IPS DF 6.9 (cell line): ENCODE measurements around the gene SPEF1.

Source experiments
- DNase-seq: peaks from one replicate; pipeline ENCODE4 v3.0.0-alpha.2; 2013; ENCODE audit warnings: low read depth, low spot score
- H3K27ac ChIP-seq: one replicate; pipeline ENCODE4 v1.5.1; 2013; ENCODE audit warnings: low read length, control low read depth
- H3K27me3 ChIP-seq: 2 replicates; pipeline ENCODE4 v1.6.1; 2013; ENCODE audit warnings: mild to moderate bottlenecking, low read length; ENCODE audit not compliant: control insufficient read depth, insufficient read depth
- H3K36me3 ChIP-seq: 2 replicates; pipeline ENCODE4 v1.6.1; 2013; ENCODE audit warnings: low read length; ENCODE audit not compliant: control insufficient read depth, insufficient read depth
- H3K4me1 ChIP-seq: 2 replicates; pipeline ENCODE4 v1.6.1; 2013; ENCODE audit warnings: low read length; ENCODE audit not compliant: control insufficient read depth, insufficient read depth
- H3K4me3 ChIP-seq: 2 replicates; pipeline ENCODE4 v1.5.1; 2013; ENCODE audit warnings: mild to moderate bottlenecking, low read length
- H3K9me3 ChIP-seq: 2 replicates; pipeline ENCODE4 v1.6.1; 2013; ENCODE audit warnings: low read length, inconsistent platforms; ENCODE audit not compliant: control insufficient read depth, insufficient read depth
- whole genome bisulfite sequencing: extraction: QIAGEN DNeasy Blood & Tissue Kit; methylation state at CpG from one replicate; pipeline ENCODE4 v1.1.7; 2013; ENCODE audit warnings: mixed read lengths, missing lambda C conversion rate; ENCODE audit not compliant: insufficient read length, insufficient coverage; 5-methylcytosine and 5-hydroxymethylcytosine counted together

Gene SPEF1

GRCh38 chr20:3786665-3787323, 5.5 kb upstream of the SPEF1 start, which contains the start of gene CENPB:
Gene CENPB, minus strand, starts transcription at chr20:3786740. Its CDS starts 257 bp downstream, at chr20:3786483.
- H3K4me3 ChIP-seq = peak within 1 kb of the TSS; percentile 50; the same call in 1 of the 2 replicates
- peaks cover 4% of the 10 kb centered on the region for H3K4me1 ChIP-seq
- no peaks in the 10 kb centered on the region for H3K9me3 ChIP-seq
- no CpG with 5 or more reads among the region's 70 CpGs for WGBS
- 0 out of 2 replicates have a peak, but pooled peaks cover 3% of the 10 kb centered on the region for H3K36me3 ChIP-seq
- no peak for DNase-seq
- no peak within 1 kb of the TSS for H3K27ac ChIP-seq
- no peaks in the 10 kb centered on the region; the same call in 1 of the 2 replicates for H3K27me3 ChIP-seq

GRCh38 chr20:3786126-3786484, 4.9 kb upstream of the SPEF1 start:
- no peaks in the 10 kb centered on the region for H3K9me3 ChIP-seq
- H3K27ac ChIP-seq = no peak overlapping the region
- DNase-seq = no peak
- no CpG with 5 or more reads among the region's 35 CpGs for WGBS
- no peaks in the 10 kb centered on the region for H3K27me3 ChIP-seq
- 0 out of 2 replicates have a peak, but pooled peaks cover 3% of the 10 kb centered on the region for H3K36me3 ChIP-seq
- peaks cover 4% of the 10 kb centered on the region for H3K4me1 ChIP-seq
- peak overlapping the region; percentile 50; the same call in 1 of the 2 replicates for H3K4me3 ChIP-seq

GRCh38 chr20:3785240-3786125, 4.2 kb upstream of the SPEF1 start:
- Histone ChIP-seq H3K4me1 (peaks cover 4% of the 10 kb centered on the region), H3K36me3 (0 out of 2 replicates have a peak, but pooled peaks cover 3% of the 10 kb centered on the region), H3K4me3 (peak overlapping the region; percentile 50; the same call in 1 of the 2 replicates), H3K27me3 (no peaks in the 10 kb centered on the region), H3K9me3 (no peaks in the 10 kb centered on the region), H3K27ac (no peak overlapping the region)
- WGBS = no CpG with 5 or more reads among the region's 79 CpGs
- DNase-seq = no peak

GRCh38 chr20:3784863-3785239, 3.6 kb upstream of the SPEF1 start:
- Histone ChIP-seq H3K9me3 (no peaks in the 10 kb centered on the region), H3K4me3 (no peak overlapping the region)
- 100% methylated on average over 4 of the region's 6 CpGs for WGBS

GRCh38 chr20:3784216-3784853, 3.1 kb upstream of the SPEF1 start:
- H3K4me3 ChIP-seq = no peak overlapping the region
- DNase-seq = no peak
- H3K27ac ChIP-seq = no peak overlapping the region
- WGBS = no CpG with 5 or more reads among the region's 17 CpGs
- no peaks in the 10 kb centered on the region for H3K27me3 ChIP-seq
- peaks cover 4% of the 10 kb centered on the region for H3K4me1 ChIP-seq
- H3K9me3 ChIP-seq = no peaks in the 10 kb centered on the region
- H3K36me3 ChIP-seq = 0 out of 2 replicates have a peak, but pooled peaks cover 3% of the 10 kb centered on the region

More at GRCh38 chr20:3784863-3785239, 3.6 kb upstream of the SPEF1 start:
- no peaks in the 10 kb centered on the region for H3K27me3 ChIP-seq
- peaks cover 4% of the 10 kb centered on the region for H3K4me1 ChIP-seq
- no peak for DNase-seq
- H3K36me3 ChIP-seq = 0 out of 2 replicates have a peak, but pooled peaks cover 3% of the 10 kb centered on the region
- no peak overlapping the region for H3K27ac ChIP-seq

GRCh38 chr20:3783511-3784195, 2.4 kb upstream of the SPEF1 start:
- Histone ChIP-seq H3K27me3 (no peaks in the 10 kb centered on the region; the same call in 1 of the 2 replicates), H3K4me3 (no peak overlapping the region), H3K36me3 (0 out of 2 replicates have a peak, but pooled peaks cover 3% of the 10 kb centered on the region), H3K9me3 (no peaks in the 10 kb centered on the region), H3K27ac (no peak overlapping the region), H3K4me1 (peaks cover 4% of the 10 kb centered on the region)
- DNase-seq = no peak
- WGBS = no CpG with 5 or more reads among the region's 10 CpGs

- no CpG with 5 or more reads among the region's 2 CpGs for WGBS
- peaks cover 4% of the 10 kb centered on the region for H3K4me1 ChIP-seq
- H3K27me3 ChIP-seq = no peaks in the 10 kb centered on the region; the same call in 1 of the 2 replicates
- H3K4me3 ChIP-seq = no peak overlapping the region
- H3K9me3 ChIP-seq = no peaks in the 10 kb centered on the region
- no peak for DNase-seq
- H3K36me3 ChIP-seq = 0 out of 2 replicates have a peak, but pooled peaks cover 3% of the 10 kb centered on the region
- H3K27ac ChIP-seq = no peak overlapping the region
Measured at GRCh38 chr20:3783068-3783489, 1.8 kb upstream of the SPEF1 start.

GRCh38 chr20:3782597-3782996, 1.3 kb upstream of the SPEF1 start:
- no peak overlapping the region for H3K27ac ChIP-seq
- no peak overlapping the region for H3K4me3 ChIP-seq
- no peak for DNase-seq
- H3K36me3 ChIP-seq = 0 out of 2 replicates have a peak, but pooled peaks cover 3% of the 10 kb centered on the region
- H3K9me3 ChIP-seq = no peaks in the 10 kb centered on the region
- no CpG with 5 or more reads among the region's 6 CpGs for WGBS
- peaks cover 4% of the 10 kb centered on the region for H3K4me1 ChIP-seq
- no peaks in the 10 kb centered on the region; the same call in 1 of the 2 replicates for H3K27me3 ChIP-seq

GRCh38 chr20:3778976-3779375, 2.3 kb downstream of the SPEF1 start:
- no peak for DNase-seq
- WGBS = no CpG with 5 or more reads among the region's 18 CpGs
- H3K4me1 ChIP-seq = peaks cover 3% of the 10 kb centered on the region; the same call in 1 of the 2 replicates

More at GRCh38 chr20:3778976-3779375, 2.3 kb downstream of the SPEF1 start:
- Histone ChIP-seq H3K4me3 (no peak overlapping the region), H3K27ac (no peak overlapping the region), H3K27me3 (no peaks in the 10 kb centered on the region; the same call in 1 of the 2 replicates), H3K36me3 (no peaks in the 10 kb centered on the region), H3K9me3 (no peaks in the 10 kb centered on the region)
